ENCODE results near the gene ULBP2.
"Not testable (repeated sequence)": the region's sequence is repeated elsewhere in the genome, so short reads cannot be mapped to it uniquely, and the experiment has no call there.

Gene ULBP2

GRCh38 chr6:149948616-149949015, 6.8 kb downstream of the ULBP2 start:
- DNase-seq (ENCODE audit: low read depth in 2 of 2): no peak

GRCh38 chr6:149950423-149950822, 8.6 kb downstream of the ULBP2 start:
- DNase-seq (ENCODE audit: low read depth in 2 of 2): no peak

- DNase-seq (ENCODE audit: low read depth in 2 of 2): no peak
Measured at GRCh38 chr6:149951096-149951495, 9.3 kb downstream of the ULBP2 start.

- no peak for DNase-seq (ENCODE audit: low read depth in 2 of 2)
Measured at GRCh38 chr6:149951626-149952025, 9.8 kb downstream of the ULBP2 start.

GRCh38 chr6:149953390-149953789, 11.6 kb downstream of the ULBP2 start:
- not testable (repeated sequence) for DNase-seq (ENCODE audit: low read depth in 2 of 2)

GRCh38 chr6:149953934-149954327, 12.1 kb downstream of the ULBP2 start:
- not testable (repeated sequence) for DNase-seq (ENCODE audit: low read depth in 2 of 2)

GRCh38 chr6:149954328-149954983, 12.6 kb downstream of the ULBP2 start:
- DNase-seq (ENCODE audit: low read depth in 2 of 2): not testable (repeated sequence)

- not testable (repeated sequence) for DNase-seq (ENCODE audit: low read depth in 2 of 2)
Measured at GRCh38 chr6:149954984-149955653, 13.3 kb downstream of the ULBP2 start.

GRCh38 chr6:149955654-149956317, 14.0 kb downstream of the ULBP2 start:
- DNase-seq (ENCODE audit: low read depth in 2 of 2): not testable (repeated sequence)

- DNase-seq (ENCODE audit: low read depth in 2 of 2): not testable (repeated sequence)
Measured at GRCh38 chr6:149958124-149958523, 16.3 kb downstream of the ULBP2 start.

- not testable (repeated sequence) for DNase-seq (ENCODE audit: low read depth in 2 of 2)
Measured at GRCh38 chr6:149959806-149960205, 18.0 kb downstream of the ULBP2 start.

- DNase-seq (ENCODE audit: low read depth in 2 of 2): no peak
Measured at GRCh38 chr6:149960488-149960887, 18.7 kb downstream of the ULBP2 start.

- no peak for DNase-seq (ENCODE audit: low read depth in 2 of 2)
Measured at GRCh38 chr6:149961728-149962425, 20.1 kb downstream of the ULBP2 start.

- DNase-seq (ENCODE audit: low read depth in 2 of 2): no peak
Measured at GRCh38 chr6:149962461-149963211, 20.8 kb downstream of the ULBP2 start.

GRCh38 chr6:149963212-149963461, 21.3 kb downstream of the ULBP2 start:
- no peak for DNase-seq (ENCODE audit: low read depth in 2 of 2)

- DNase-seq (ENCODE audit: low read depth in 2 of 2): peak; percentile 35 to 45
Measured at GRCh38 chr6:149963462-149964307, 21.9 kb downstream of the ULBP2 start, which contains the start of gene ULBP1. Gene ULBP1, plus strand, starts transcription at chr6:149963943. Its CDS starts 107 bp downstream, at chr6:149964050.

- DNase-seq (ENCODE audit: low read depth in 2 of 2): no peak
Measured at GRCh38 chr6:149964308-149965193, 22.7 kb downstream of the ULBP2 start.

- no peak for DNase-seq (ENCODE audit: low read depth in 2 of 2)
Measured at GRCh38 chr6:149965194-149966020, 23.6 kb downstream of the ULBP2 start.

GRCh38 chr6:149966319-149966718, 24.5 kb downstream of the ULBP2 start:
- not testable (repeated sequence) for DNase-seq (ENCODE audit: low read depth in 2 of 2)

Measured in stimulated activated CD8-positive, alpha-beta memory T cell treated with anti-CD3 and anti-CD28 coated beads, Interleukin-7, amount 100 ng/mL, for 1 hour (primary cell).